NT2/D1 (cell line): Measurements from ENCODE around the gene SLC7A9.
"Not testable (repeated sequence)": the region's sequence is repeated elsewhere in the genome, so short reads cannot be mapped to it uniquely, and the experiment has no call there.

ENCODE experiments used
- DNase-seq: peaks from one replicate; pipeline ENCODE4 v3.0.0-alpha.2; 2011; ENCODE audit warnings: low read depth, low spot score
- H3K27me3 ChIP-seq: 2 replicates; pipeline ENCODE4 v1.6.0; 2011; ENCODE audit warnings: mild to moderate bottlenecking; ENCODE audit not compliant: insufficient read length, insufficient read depth
- H3K36me3 ChIP-seq: 2 replicates; pipeline ENCODE4 v1.6.1; 2011; ENCODE audit warnings: mild to moderate bottlenecking, low read length, mixed read lengths; ENCODE audit not compliant: insufficient read depth, insufficient read length
- H3K4me1 ChIP-seq: 2 replicates; pipeline ENCODE4 v1.5.1; 2011; ENCODE audit not compliant: insufficient read depth, insufficient read length
- H3K4me3 ChIP-seq: 2 replicates; pipeline ENCODE4 v1.5.1; 2011; ENCODE audit warnings: low read depth; ENCODE audit not compliant: insufficient read length
- H3K9ac ChIP-seq: 2 replicates; pipeline ENCODE4 v1.6.0; 2011; ENCODE audit warnings: low read depth; ENCODE audit not compliant: insufficient read length
- H3K9me3 ChIP-seq: 2 replicates; pipeline ENCODE4 v1.5.1; 2011; ENCODE audit warnings: mild to moderate bottlenecking, low read length; ENCODE audit not compliant: insufficient read depth
- SUZ12 ChIP-seq: IDR thresholded peaks from 2 replicates; pipeline ENCODE4 v1.6.1; 2011; ENCODE audit not compliant: insufficient read length, insufficient read depth; ENCODE audit errors: extremely low read depth
- YY1 ChIP-seq: IDR thresholded peaks from 2 replicates; pipeline ENCODE4 v1.6.1; 2011; ENCODE audit not compliant: insufficient read length, insufficient read depth
- ZNF274 ChIP-seq: IDR thresholded peaks from 2 replicates; pipeline ENCODE4 v1.6.1; 2011; ENCODE audit warnings: mild to moderate bottlenecking, low read depth, low read length

SLC7A9 gene

GRCh38 chr19:32852216-32852615, 17.4 kb downstream of the SLC7A9 start:
- H3K27me3 ChIP-seq, result no peaks in the 10 kb centered on the region
- DNase-seq, result no peak
- H3K4me1 ChIP-seq, result no peaks in the 10 kb centered on the region
- no peak overlapping the region for H3K9ac ChIP-seq
- TF ChIP-seq SUZ12 (no peak), YY1 (no peak), ZNF274 (no peak)
- no peaks in the 10 kb centered on the region for H3K9me3 ChIP-seq
- H3K36me3 ChIP-seq, result no peaks in the 10 kb centered on the region
- H3K4me3 ChIP-seq, result no peak overlapping the region

- H3K36me3 ChIP-seq, H3K27me3 ChIP-seq, H3K4me1 ChIP-seq, H3K9ac ChIP-seq, H3K4me3 ChIP-seq, DNase-seq: not testable (repeated sequence)
- peaks cover 24% of the 10 kb centered on the region; the same call in 1 of the 2 replicates for H3K9me3 ChIP-seq
These were observed 21.5 kb downstream of the SLC7A9 start for GRCh38 chr19:32848035-32848434.

GRCh38 chr19:32843716-32844245, 25.8 kb downstream of the SLC7A9 start:
- no peak for TF ChIP-seq ZNF274
- no peak for TF ChIP-seq SUZ12
- no peak for TF ChIP-seq YY1
- no peaks in the 10 kb centered on the region for H3K27me3 ChIP-seq
- H3K9me3 ChIP-seq, result peaks cover 33% of the 10 kb centered on the region; the same call in 1 of the 2 replicates
- peaks cover 7% of the 10 kb centered on the region for H3K36me3 ChIP-seq
- H3K4me3 ChIP-seq, result no peak overlapping the region
- H3K9ac ChIP-seq, result no peak overlapping the region
- no peak for DNase-seq
- no peaks in the 10 kb centered on the region for H3K4me1 ChIP-seq

GRCh38 chr19:32842061-32842460, 27.5 kb downstream of the SLC7A9 start:
- Histone ChIP-seq H3K9me3 (peaks cover 38% of the 10 kb centered on the region; the same call in 1 of the 2 replicates), H3K4me3 (no peak overlapping the region), H3K36me3 (peaks cover 7% of the 10 kb centered on the region), H3K9ac (no peak overlapping the region), H3K4me1 (no peaks in the 10 kb centered on the region), H3K27me3 (no peaks in the 10 kb centered on the region)
- TF ChIP-seq ZNF274 (no peak), YY1 (no peak), SUZ12 (no peak)
- DNase-seq, result no peak

- no peak overlapping the region for H3K4me3 ChIP-seq
- H3K9me3 ChIP-seq, result peaks cover 13% of the 10 kb centered on the region; the same call in 1 of the 2 replicates
- TF ChIP-seq YY1, result no peak
- TF ChIP-seq SUZ12, result no peak
- TF ChIP-seq ZNF274, result no peak
- no peak overlapping the region for H3K9ac ChIP-seq
- H3K27me3 ChIP-seq, result no peaks in the 10 kb centered on the region
- no peak for DNase-seq
- H3K4me1 ChIP-seq, result no peaks in the 10 kb centered on the region
- H3K36me3 ChIP-seq, result peaks cover 7% of the 10 kb centered on the region
These were observed 32.0 kb downstream of the SLC7A9 start for GRCh38 chr19:32837531-32837930.

- not testable (repeated sequence) for H3K4me1 ChIP-seq, H3K9me3 ChIP-seq, DNase-seq, H3K27me3 ChIP-seq, H3K9ac ChIP-seq, H3K4me3 ChIP-seq
- H3K36me3 ChIP-seq, result peaks cover 12% of the 10 kb centered on the region
These were observed 36.2 kb downstream of the SLC7A9 start for GRCh38 chr19:32833388-32833787.

GRCh38 chr19:32832825-32833224, 36.7 kb downstream of the SLC7A9 start:
- H3K4me3 ChIP-seq, H3K9me3 ChIP-seq, H3K27me3 ChIP-seq, H3K9ac ChIP-seq, DNase-seq, H3K4me1 ChIP-seq: not testable (repeated sequence)
- peaks cover 15% of the 10 kb centered on the region for H3K36me3 ChIP-seq

- H3K9ac ChIP-seq, H3K27me3 ChIP-seq, H3K9me3 ChIP-seq, DNase-seq, H3K4me3 ChIP-seq, H3K4me1 ChIP-seq: not testable (repeated sequence)
- H3K36me3 ChIP-seq, result peaks cover 20% of the 10 kb centered on the region
These were observed 37.5 kb downstream of the SLC7A9 start for GRCh38 chr19:32832094-32832493.
